HCT116 (cell line): ENCODE measurements around the gene MIA2.

Experiments used
- CTCF ChIP-seq, 3 experiments: fragments of 200-600 bp in 1 of 3; sonication (generic) in 1 of 3; IDR thresholded peaks in 2 of 3; conservative IDR thresholded peaks in 1 of 3; 2 replicates each; pipeline ENCODE4 v1.5.1; 2012 to 2017; ENCODE audit warnings: low read depth in 2 of 3, low read length in 2 of 3, antibody characterized with exemption in 1 of 3, borderline replicate concordance in 1 of 3, control low read depth in 1 of 3, mild to moderate bottlenecking in 1 of 3, mixed read lengths in 1 of 3, mixed run types in 1 of 3, moderate library complexity in 1 of 3; ENCODE audit not compliant: insufficient read depth in 1 of 3
- EZH2 ChIP-seq: fragments of 200-600 bp; sonication (generic); IDR thresholded peaks from 2 replicates; pipeline ENCODE4 v1.6.1; 2017; ENCODE audit warnings: antibody characterized with exemption, mixed run types
- FOSL1 ChIP-seq: IDR thresholded peaks from 2 replicates; pipeline ENCODE4 v1.6.1; 2012; ENCODE audit warnings: low read depth
- POLR2A ChIP-seq: IDR thresholded peaks from 2 replicates; pipeline ENCODE4 v1.7.0; 2011; ENCODE audit warnings: borderline replicate concordance; ENCODE audit not compliant: insufficient read depth, insufficient read length; ENCODE audit errors: extremely low read depth
- POLR2AphosphoS5 ChIP-seq: IDR thresholded peaks from 2 replicates; pipeline ENCODE4 v1.6.1; 2011; ENCODE audit warnings: mild to moderate bottlenecking, low read depth, low read length, moderate library complexity
- SP1 ChIP-seq: IDR thresholded peaks from 2 replicates; pipeline ENCODE4 v1.6.1; 2012; ENCODE audit warnings: low read depth
- ZBTB33 ChIP-seq: IDR thresholded peaks from 2 replicates; pipeline ENCODE4 v1.6.1; 2011; ENCODE audit warnings: mild to moderate bottlenecking, low read length, moderate library complexity; ENCODE audit not compliant: insufficient replicate concordance; ENCODE audit errors: extremely low read depth

GRCh38 chr14:39383026-39383660, 149.4 kb downstream of the MIA2 start:
- no peak for TF ChIP-seq EZH2
- TF ChIP-seq POLR2A: no peak
- TF ChIP-seq CTCF (IDR thresholded peaks at IDR 0.05 in 2 of 3, conservative IDR thresholded peaks at IDR 0.05 in 1 of 3; ENCODE audit: borderline replicate concordance in 1 of 3, insufficient read depth in 1 of 3, low read depth in 2 of 3, low read length in 2 of 3): no peak
- no peak for TF ChIP-seq SP1
- TF ChIP-seq POLR2AphosphoS5: no peak
- no peak for TF ChIP-seq FOSL1
- TF ChIP-seq ZBTB33: no peak
